ENCODE measurements around the gene CTF1.

CTF1 gene

DNA sequence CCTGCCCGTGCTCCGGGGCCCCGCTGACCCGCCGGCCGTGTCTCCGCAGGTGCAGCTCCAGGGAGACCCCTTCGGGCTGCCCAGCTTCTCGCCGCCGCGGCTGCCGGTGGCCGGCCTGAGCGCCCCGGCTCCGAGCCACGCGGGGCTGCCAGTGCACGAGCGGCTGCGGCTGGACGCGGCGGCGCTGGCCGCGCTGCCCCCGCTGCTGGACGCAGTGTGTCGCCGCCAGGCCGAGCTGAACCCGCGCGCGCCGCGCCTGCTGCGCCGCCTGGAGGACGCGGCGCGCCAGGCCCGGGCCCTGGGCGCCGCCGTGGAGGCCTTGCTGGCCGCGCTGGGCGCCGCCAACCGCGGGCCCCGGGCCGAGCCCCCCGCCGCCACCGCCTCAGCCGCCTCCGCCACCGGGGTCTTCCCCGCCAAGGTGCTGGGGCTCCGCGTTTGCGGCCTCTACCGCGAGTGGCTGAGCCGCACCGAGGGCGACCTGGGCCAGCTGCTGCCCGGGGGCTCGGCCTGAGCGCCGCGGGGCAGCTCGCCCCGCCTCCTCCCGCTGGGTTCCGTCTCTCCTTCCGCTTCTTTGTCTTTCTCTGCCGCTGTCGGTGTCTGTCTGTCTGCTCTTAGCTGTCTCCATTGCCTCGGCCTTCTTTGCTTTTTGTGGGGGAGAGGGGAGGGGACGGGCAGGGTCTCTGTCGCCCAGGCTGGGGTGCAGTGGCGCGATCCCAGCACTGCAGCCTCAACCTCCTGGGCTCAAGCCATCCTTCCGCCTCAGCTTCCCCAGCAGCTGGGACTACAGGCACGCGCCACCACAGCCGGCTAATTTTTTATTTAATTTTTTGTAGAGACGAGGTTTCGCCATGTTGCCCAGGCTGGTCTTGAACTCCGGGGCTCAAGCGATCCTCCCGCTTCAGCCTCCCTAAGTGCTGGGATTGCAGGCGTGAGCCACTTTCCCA lies 5.9 kb downstream of the CTF1 start:
- TF ChIP-seq CTCF (IDR thresholded peaks at IDR 0.05; ENCODE audit: borderline replicate concordance, insufficient read depth, low read depth, low read length) = peak; percentile 58; the same call in 1 of the 2 replicates
- H3K4me3 ChIP-seq (ENCODE audit: low read depth, low read length) = peak overlapping the region; percentile 52

- no peak for TF ChIP-seq CTCF (IDR thresholded peaks at IDR 0.05; ENCODE audit: borderline replicate concordance, insufficient read depth, low read depth, low read length)
- H3K4me3 ChIP-seq (ENCODE audit: low read depth, low read length) = no peak overlapping the region
Measured at GRCh38 chr16:30903002-30903401, 6.6 kb downstream of the CTF1 start.

GRCh38 chr16:30903596-30903995 lies 7.2 kb downstream of the CTF1 start:
- TF ChIP-seq CTCF (IDR thresholded peaks at IDR 0.05; ENCODE audit: borderline replicate concordance, insufficient read depth, low read depth, low read length) = no peak
- H3K4me3 ChIP-seq (ENCODE audit: low read depth, low read length) = no peak overlapping the region

- no peak for TF ChIP-seq CTCF (IDR thresholded peaks at IDR 0.05; ENCODE audit: borderline replicate concordance, insufficient read depth, low read depth, low read length)
- no peak overlapping the region for H3K4me3 ChIP-seq (ENCODE audit: low read depth, low read length)
Measured at GRCh38 chr16:30904114-30904780, 7.8 kb downstream of the CTF1 start.

DNA sequence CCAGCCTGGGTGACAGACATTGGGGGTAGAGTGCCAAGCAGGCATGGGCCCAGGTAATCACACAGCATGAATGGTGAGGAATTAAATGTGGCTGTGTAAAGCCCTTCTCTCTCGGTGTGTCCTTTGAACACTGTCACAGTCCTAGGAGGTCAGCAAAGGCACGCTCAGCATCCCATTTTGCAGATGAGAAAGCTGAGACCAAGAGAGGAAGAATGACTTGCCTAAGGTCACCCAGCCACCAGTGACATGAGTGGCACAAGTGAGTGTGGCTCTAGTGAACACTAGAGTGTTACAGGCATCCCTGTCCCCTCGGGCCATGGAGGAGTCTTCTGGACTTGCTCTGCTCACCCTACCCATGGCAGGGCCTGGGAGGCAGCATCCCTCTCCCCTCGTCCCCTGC lies 10.7 kb downstream of the CTF1 start:
- H3K4me3 ChIP-seq (ENCODE audit: low read depth, low read length) = no peak overlapping the region
- no peak for TF ChIP-seq CTCF (IDR thresholded peaks at IDR 0.05; ENCODE audit: borderline replicate concordance, insufficient read depth, low read depth, low read length)

GRCh38 chr16:30910427-30911029 lies 14.1 kb downstream of the CTF1 start:
- TF ChIP-seq CTCF (IDR thresholded peaks at IDR 0.05; ENCODE audit: borderline replicate concordance, insufficient read depth, low read depth, low read length) = no peak
- no peak overlapping the region for H3K4me3 ChIP-seq (ENCODE audit: low read depth, low read length)
